Spinal cord (tissue), 10 donors: ENCODE measurements around the gene OAT. TPM values are rescaled to one million over a fixed set of nuclear protein-coding genes. Genes with fewer than 3 reads are reported as not detected.

Experiments
- DNase-seq, 6 donors: peaks; one replicate each; pipeline versions ENCODE4 v3.0.0 to v3.0.0-alpha.2; 2013 to 2015; ENCODE audit warnings: low spot score in 6 of 6, low read depth in 4 of 6
- H3K27ac ChIP-seq: one replicate; pipeline ENCODE4 v1.5.1; 2013; ENCODE audit warnings: low read depth, low read length, control low read depth
- H3K27me3 ChIP-seq: one replicate; pipeline ENCODE4 v1.6.1; 2013; ENCODE audit warnings: low read length; ENCODE audit not compliant: control insufficient read depth, insufficient read depth
- H3K36me3 ChIP-seq: one replicate; pipeline ENCODE4 v1.6.1; 2013; ENCODE audit warnings: low read length; ENCODE audit not compliant: control insufficient read depth, insufficient read depth
- H3K4me1 ChIP-seq: one replicate; pipeline ENCODE4 v1.6.1; 2013; ENCODE audit warnings: low read length; ENCODE audit not compliant: control insufficient read depth, insufficient read depth
- H3K4me3 ChIP-seq: one replicate; pipeline ENCODE4 v1.5.1; 2013; ENCODE audit warnings: low read depth, low read length, control low read depth
- H3K9me3 ChIP-seq: one replicate; pipeline ENCODE4 v1.6.1; 2013; ENCODE audit warnings: low read length; ENCODE audit not compliant: control insufficient read depth, insufficient read depth
- WGBS: methylation state at CpG from one replicate; pipeline ENCODE4 v1.1.5; 2013; ENCODE audit warnings: missing lambda C conversion rate; ENCODE audit not compliant: insufficient coverage; 5-methylcytosine and 5-hydroxymethylcytosine counted together
- polyA plus RNA-seq, 2 donors: library from polyadenylated mRNA; unstranded; fragments of 120-200 nt; gene quantifications; one replicate each; pipeline ENCODE4 v1.2.1, GENCODE V29; 2013; ENCODE audit not compliant: insufficient read length in 2 of 2
- total RNA-seq, 2 donors: library from RNA; depleted of rRNA in 1 of 2; stranded (reverse); fragments of 120-200 nt in 1 of 2; fragments of >200 nt in 1 of 2; gene quantifications; one replicate each; pipeline versions ENCODE4 v1.2.3 to v1.2.4, GENCODE V29; 2013 to 2014
- donor health status: healthy.

Gene OAT
- total and polyA plus RNA-seq, 4 donors: 137 to 231 (median 168) TPM

DNA sequence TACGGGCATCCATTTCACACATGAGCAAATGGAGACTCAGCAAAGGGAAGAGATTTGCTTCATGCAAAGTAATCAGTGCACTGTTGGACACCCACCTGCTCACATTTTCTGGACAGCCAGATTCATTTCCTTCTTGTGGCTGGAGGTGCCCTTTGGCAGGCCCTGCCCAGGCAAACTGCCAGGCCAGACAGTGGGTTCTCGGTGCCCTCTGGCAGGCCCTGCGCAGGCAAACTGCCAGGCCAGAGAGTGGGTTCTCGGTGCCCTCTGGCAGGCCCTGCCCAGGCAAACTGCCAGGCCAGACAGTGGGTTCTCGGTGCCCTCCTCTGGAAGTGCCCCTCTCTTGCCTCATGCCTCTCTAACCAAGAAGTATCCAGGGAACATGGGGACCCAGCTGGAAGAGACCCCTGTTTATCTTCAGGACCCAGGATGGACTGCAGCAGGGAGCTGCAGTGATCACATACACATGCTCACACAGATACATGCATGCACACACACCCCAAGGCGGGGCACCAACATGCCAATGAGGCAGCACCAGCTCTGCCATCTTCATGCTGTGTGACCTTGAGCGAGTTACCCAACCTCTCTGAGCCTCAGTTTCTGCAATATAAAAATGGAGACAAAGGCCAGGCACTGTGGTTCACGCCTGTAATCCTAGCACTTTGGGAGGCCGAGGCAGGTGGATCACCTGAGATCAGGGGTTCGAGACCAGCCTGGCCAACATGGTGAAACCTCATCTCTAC, 67.1 kb downstream of the OAT start:
- no peak overlapping the region for H3K27ac ChIP-seq
- no peaks in the 10 kb centered on the region for H3K9me3 ChIP-seq
- peak in 1 of 6 donors; percentile 26 for DNase-seq
- H3K36me3 ChIP-seq: no peaks in the 10 kb centered on the region
- H3K4me3 ChIP-seq: no peak overlapping the region
- no peaks in the 10 kb centered on the region for H3K27me3 ChIP-seq
- peaks cover 25% of the 10 kb centered on the region for H3K4me1 ChIP-seq
- 66% methylated on average over 7 of the region's 10 CpGs for WGBS

DNA sequence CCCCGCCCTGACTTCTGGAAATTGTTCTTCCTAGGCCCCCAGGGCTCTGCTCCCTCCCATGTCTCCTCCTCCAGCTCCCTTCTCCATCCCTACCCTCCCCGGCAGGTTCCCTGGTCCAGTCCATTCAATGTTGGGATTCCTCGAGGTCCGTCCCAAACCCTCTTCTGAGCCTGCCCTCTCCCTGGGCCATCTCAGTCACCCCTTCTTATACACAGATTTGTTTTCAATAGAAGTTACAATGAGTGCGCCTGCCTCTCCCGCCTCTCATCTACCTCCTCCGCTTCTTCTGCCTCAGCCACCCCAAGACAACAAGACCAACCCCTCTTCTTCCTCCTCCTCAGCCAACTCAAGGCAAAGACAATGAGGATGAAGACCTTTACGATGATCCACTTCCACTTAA, 67.9 kb downstream of the OAT start:
- WGBS: 86% methylated on average over 5 of the region's 8 CpGs
- no peaks in the 10 kb centered on the region for H3K36me3 ChIP-seq
- no peak for DNase-seq
- H3K4me3 ChIP-seq: no peak overlapping the region
- no peaks in the 10 kb centered on the region for H3K27me3 ChIP-seq
- H3K4me1 ChIP-seq: peaks cover 25% of the 10 kb centered on the region
- no peak overlapping the region for H3K27ac ChIP-seq
- H3K9me3 ChIP-seq: no peaks in the 10 kb centered on the region

DNA sequence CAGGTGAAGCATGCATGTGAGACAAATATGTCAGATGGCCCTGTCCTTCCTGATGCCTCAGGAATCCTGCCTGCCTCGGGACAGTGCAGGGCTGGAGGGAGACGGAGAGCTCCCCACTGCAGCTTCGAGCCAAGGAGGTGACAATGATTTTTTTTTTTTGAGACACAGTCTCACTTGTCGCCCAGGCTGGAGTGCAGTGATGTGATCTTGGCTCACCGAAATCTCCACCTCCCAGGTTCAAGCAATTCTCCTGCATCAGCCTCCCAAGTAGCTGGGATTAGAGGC, 68.8 kb downstream of the OAT start:
- Histone ChIP-seq H3K36me3 (no peaks in the 10 kb centered on the region), H3K9me3 (no peaks in the 10 kb centered on the region), H3K4me3 (no peak overlapping the region), H3K27me3 (no peaks in the 10 kb centered on the region), H3K4me1 (peaks cover 23% of the 10 kb centered on the region), H3K27ac (no peak overlapping the region)
- 87% methylated on average over 3 of the region's 5 CpGs for WGBS
- DNase-seq: no peak

DNA sequence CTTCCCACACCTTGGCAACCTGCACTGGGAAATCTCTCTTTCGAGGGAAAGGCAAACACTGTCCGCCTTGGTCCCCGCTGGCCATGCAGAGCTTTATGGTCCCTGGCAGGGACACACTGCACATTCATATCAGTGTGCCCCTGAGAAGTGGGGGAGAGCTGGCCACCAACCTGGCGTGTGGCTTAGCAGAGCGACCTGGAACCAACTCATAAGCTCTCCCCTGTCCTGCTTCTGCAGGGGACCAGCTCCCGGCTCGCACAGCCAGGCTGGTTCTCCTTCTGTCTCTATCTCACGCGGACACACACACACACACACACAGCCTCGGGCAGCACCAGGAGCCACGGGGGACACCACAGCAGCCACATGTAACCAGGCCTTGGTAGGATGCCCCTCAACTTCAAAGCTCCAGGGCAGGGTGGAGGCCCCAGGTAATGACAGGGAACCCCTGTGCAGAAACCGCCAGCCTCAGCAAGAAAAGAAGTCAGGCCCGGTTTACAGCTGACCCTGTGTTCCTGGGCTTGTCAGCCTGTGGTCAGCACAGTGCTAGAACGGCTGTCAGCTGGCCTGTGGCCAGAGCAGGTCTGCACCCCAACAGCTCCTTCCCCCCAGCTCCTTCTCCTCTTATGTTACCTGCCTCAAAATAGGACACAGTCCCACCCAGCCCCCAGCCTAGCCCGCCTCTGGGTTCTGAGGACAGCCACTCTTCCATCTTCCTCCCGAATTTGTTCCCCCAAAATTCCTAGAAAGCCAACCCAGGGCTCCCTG, 69.3 kb downstream of the OAT start:
- Histone ChIP-seq H3K4me1 (peaks cover 18% of the 10 kb centered on the region), H3K4me3 (no peak overlapping the region), H3K36me3 (no peaks in the 10 kb centered on the region), H3K27me3 (no peaks in the 10 kb centered on the region), H3K27ac (no peak overlapping the region), H3K9me3 (no peaks in the 10 kb centered on the region)
- DNase-seq: no peak
- 79% methylated on average over 16 of the region's 16 CpGs for WGBS

DNA sequence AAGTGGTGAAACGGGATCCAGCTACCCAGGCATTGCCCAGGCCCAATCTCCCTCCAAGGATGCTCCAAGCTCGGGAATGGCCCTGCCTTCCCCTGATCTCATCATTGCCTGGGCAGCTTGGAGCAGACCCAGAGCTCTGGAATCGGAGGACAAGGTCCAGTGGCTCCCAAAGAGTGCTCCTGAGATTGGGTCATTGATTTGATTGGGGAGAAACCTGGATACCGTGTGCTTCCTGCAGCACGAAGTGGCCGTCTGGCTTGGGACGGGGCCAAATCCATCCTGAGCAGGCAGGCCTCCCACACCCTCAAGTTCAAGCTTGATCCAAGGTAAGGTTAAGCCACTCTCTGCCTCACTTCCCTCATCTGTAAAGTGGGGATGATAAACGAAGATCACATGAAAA, 69.9 kb downstream of the OAT start:
- peaks cover 12% of the 10 kb centered on the region for H3K4me1 ChIP-seq
- 71% methylated on average over 4 of the region's 8 CpGs for WGBS
- no peak overlapping the region for H3K27ac ChIP-seq
- no peaks in the 10 kb centered on the region for H3K9me3 ChIP-seq
- no peaks in the 10 kb centered on the region for H3K27me3 ChIP-seq
- H3K4me3 ChIP-seq: no peak overlapping the region
- DNase-seq: no peak
- H3K36me3 ChIP-seq: no peaks in the 10 kb centered on the region

DNA sequence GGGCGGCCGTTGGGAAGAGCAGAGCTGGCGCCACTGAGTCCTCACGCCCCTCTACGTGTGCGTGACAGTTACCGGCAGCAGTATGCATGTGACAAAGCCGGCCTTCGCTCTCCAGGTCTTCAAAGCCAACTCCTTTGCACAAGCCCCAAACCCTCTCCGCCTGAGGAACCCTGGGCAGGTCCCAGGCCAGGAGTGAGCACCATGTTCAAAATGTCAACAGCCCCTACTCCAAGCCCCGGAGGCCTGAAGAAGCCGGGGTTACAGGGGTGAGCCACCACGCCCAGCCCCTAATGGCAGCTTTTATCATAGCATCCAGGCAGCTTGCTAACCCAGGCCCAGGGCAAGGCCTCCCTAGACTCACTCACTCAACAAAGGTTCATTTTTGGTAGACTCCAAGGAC, 70.8 kb downstream of the OAT start:
- no peak for DNase-seq
- WGBS: 85% methylated on average over 12 of the region's 13 CpGs
- no peaks in the 10 kb centered on the region for H3K9me3 ChIP-seq

More for the DNA sequence above, 70.8 kb downstream of the OAT start:
- no peak overlapping the region for H3K27ac ChIP-seq
- H3K4me3 ChIP-seq: no peak overlapping the region
- peaks cover 4% of the 10 kb centered on the region for H3K4me1 ChIP-seq
- H3K36me3 ChIP-seq: no peaks in the 10 kb centered on the region
- H3K27me3 ChIP-seq: no peaks in the 10 kb centered on the region

Other genes with a start within 250 kb of the OAT start
- gene NKX1-2, start 31.1 kb upstream of the OAT start, total RNA-seq: 1 to 10 TPM in 1 of 2 donors, under 1 TPM in 1; 0.79 to 1.3 TPM
- 1 to 10 TPM; 1.9 to 2.0 TPM for gene NKX1-2, start 31.1 kb upstream of the OAT start, polyA plus RNA-seq
- 10 to 100 TPM; 15.0 to 19.8 TPM for gene LHPP, start 42.9 kb upstream of the OAT start, total RNA-seq
- gene LHPP, start 42.9 kb upstream of the OAT start, polyA plus RNA-seq: 10 to 100 TPM; 52.1 to 58.3 TPM